ENCODE measurements around the gene RASSF8. TPM values are rescaled to one million over a fixed set of nuclear protein-coding genes. Genes with fewer than 3 reads are reported as not detected.
"Not testable (repeated sequence)": the region's sequence is repeated elsewhere in the genome, so short reads cannot be mapped to it uniquely, and the experiment has no call there.

Gene RASSF8
- total and polyA plus RNA-seq, 5 donors = 13.0 to 94.6 (median 78.5) TPM

DNA sequence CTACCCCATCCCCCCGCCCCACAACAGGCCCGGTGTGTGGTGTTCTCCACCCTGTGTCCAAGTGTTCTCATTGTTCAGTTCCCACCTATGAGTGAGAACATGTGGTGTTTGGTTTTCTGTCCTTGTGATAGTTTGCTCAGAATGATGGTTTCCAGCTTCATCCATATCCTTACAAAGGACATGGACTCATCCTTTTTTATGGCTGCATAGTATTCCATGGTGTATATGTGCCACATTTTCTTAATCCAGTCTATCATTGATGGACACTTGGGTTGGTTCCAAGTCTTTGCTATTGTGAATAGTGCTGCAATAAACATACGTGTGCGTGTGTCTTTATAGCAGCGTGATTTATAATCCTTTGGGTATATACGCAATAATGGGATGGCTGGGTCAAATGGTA lies 98.8 kb downstream of the RASSF8 start:
- ATAC-seq; H3K27me3 ChIP-seq (ENCODE audit: control insufficient read depth, insufficient read depth); H3K4me3 ChIP-seq (ENCODE audit: low read length); H3K27ac ChIP-seq (ENCODE audit: low read length); H3K9me3 ChIP-seq (ENCODE audit: control insufficient read depth, low read length); H3K4me1 ChIP-seq (ENCODE audit: control insufficient read depth, insufficient read depth, low read length); intact Hi-C loops (cut with DNase I); DNase-seq: not testable (repeated sequence)
- 98% methylated on average over 6 of the region's 6 CpGs for WGBS

GRCh38 chr12:26058308-26058707 lies 99.8 kb downstream of the RASSF8 start:
- 94% methylated on average over 8 of the region's 8 CpGs for WGBS
- H3K9me3 ChIP-seq (ENCODE audit: control insufficient read depth, low read length) = no peaks in the 10 kb centered on the region
- H3K4me1 ChIP-seq (ENCODE audit: control insufficient read depth, insufficient read depth, low read length) = peaks cover 3% of the 10 kb centered on the region
- intact Hi-C loops (cut with DNase I) = no loop called here
- no peak overlapping the region for H3K27ac ChIP-seq (ENCODE audit: low read length)
- H3K4me3 ChIP-seq (ENCODE audit: low read length) = no peak overlapping the region
- H3K27me3 ChIP-seq (ENCODE audit: control insufficient read depth, insufficient read depth) = no peaks in the 10 kb centered on the region
- DNase-seq (no peak), ATAC-seq (no peak)

DNA sequence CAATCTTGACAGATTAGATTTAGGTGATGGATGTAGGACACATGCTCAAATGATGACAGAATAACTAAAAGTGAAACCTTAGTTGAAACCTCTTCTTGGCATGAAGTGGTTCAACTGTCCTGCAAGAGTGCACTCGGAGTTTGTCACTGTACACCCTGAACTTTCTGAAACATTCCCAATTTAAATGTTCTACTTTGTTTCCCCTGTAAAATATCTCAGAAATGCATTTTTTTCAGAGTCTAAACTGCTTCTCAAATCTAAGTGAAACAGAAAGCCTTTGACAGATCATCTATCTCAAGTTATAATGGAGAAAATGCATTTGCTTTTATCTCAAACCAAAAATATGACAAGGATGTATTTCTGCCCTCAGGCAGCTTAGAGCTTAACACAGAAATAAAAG lies 100.3 kb downstream of the RASSF8 start:
- H3K9me3 ChIP-seq (ENCODE audit: control insufficient read depth, low read length) = no peaks in the 10 kb centered on the region
- ATAC-seq (no peak), DNase-seq (no peak)
- WGBS = 75% methylated on average over 1 of the region's 1 CpG
- H3K4me3 ChIP-seq (ENCODE audit: low read length) = no peak overlapping the region
- intact Hi-C loops (cut with DNase I) = no loop called here
- no peak overlapping the region for H3K27ac ChIP-seq (ENCODE audit: low read length)
- no peaks in the 10 kb centered on the region for H3K27me3 ChIP-seq (ENCODE audit: control insufficient read depth, insufficient read depth)
- peaks cover 1% of the 10 kb centered on the region for H3K4me1 ChIP-seq (ENCODE audit: control insufficient read depth, insufficient read depth, low read length)

GRCh38 chr12:26062006-26062405 lies 103.5 kb downstream of the RASSF8 start:
- no peak overlapping the region for H3K4me3 ChIP-seq (ENCODE audit: low read length)
- 93% methylated on average over 3 of the region's 3 CpGs for WGBS
- H3K4me1 ChIP-seq (ENCODE audit: control insufficient read depth, insufficient read depth, low read length) = no peaks in the 10 kb centered on the region
- DNase-seq (no peak), ATAC-seq (no peak)
- no peak overlapping the region for H3K27ac ChIP-seq (ENCODE audit: low read length)
- intact Hi-C loops (cut with DNase I) = no loop called here
- no peaks in the 10 kb centered on the region for H3K27me3 ChIP-seq (ENCODE audit: control insufficient read depth, insufficient read depth)
- no peaks in the 10 kb centered on the region for H3K9me3 ChIP-seq (ENCODE audit: control insufficient read depth, low read length)

GRCh38 chr12:26062566-26062965 lies 104.1 kb downstream of the RASSF8 start:
- WGBS = 73% methylated on average over 4 of the region's 4 CpGs
- DNase-seq (no peak), ATAC-seq (no peak)
- no peak overlapping the region for H3K27ac ChIP-seq (ENCODE audit: low read length)
- no peaks in the 10 kb centered on the region for H3K4me1 ChIP-seq (ENCODE audit: control insufficient read depth, insufficient read depth, low read length)
- H3K4me3 ChIP-seq (ENCODE audit: low read length) = no peak overlapping the region
- H3K27me3 ChIP-seq (ENCODE audit: control insufficient read depth, insufficient read depth) = no peaks in the 10 kb centered on the region
- intact Hi-C loops (cut with DNase I) = no loop called here
- H3K9me3 ChIP-seq (ENCODE audit: control insufficient read depth, low read length) = no peaks in the 10 kb centered on the region

- H3K27ac ChIP-seq (ENCODE audit: low read length) = no peak overlapping the region
- ATAC-seq = no peak
- intact Hi-C loops (cut with DNase I) = no loop called here
- no peaks in the 10 kb centered on the region for H3K4me1 ChIP-seq (ENCODE audit: control insufficient read depth, insufficient read depth, low read length)
- H3K4me3 ChIP-seq (ENCODE audit: low read length) = no peak overlapping the region
- H3K9me3 ChIP-seq (ENCODE audit: control insufficient read depth, low read length) = no peaks in the 10 kb centered on the region
- no peaks in the 10 kb centered on the region for H3K27me3 ChIP-seq (ENCODE audit: control insufficient read depth, insufficient read depth)
- WGBS = 95% methylated on average over 5 of the region's 5 CpGs
- no peak for DNase-seq
These were observed 107.0 kb downstream of the RASSF8 start for GRCh38 chr12:26065451-26065850.

- H3K27ac ChIP-seq (ENCODE audit: low read length) = no peak overlapping the region
- ATAC-seq (no peak), DNase-seq (no peak)
- no peaks in the 10 kb centered on the region for H3K9me3 ChIP-seq (ENCODE audit: control insufficient read depth, low read length)
- H3K27me3 ChIP-seq (ENCODE audit: control insufficient read depth, insufficient read depth) = no peaks in the 10 kb centered on the region
- intact Hi-C loops (cut with DNase I) = no loop called here
- H3K4me1 ChIP-seq (ENCODE audit: control insufficient read depth, insufficient read depth, low read length) = no peaks in the 10 kb centered on the region
- H3K4me3 ChIP-seq (ENCODE audit: low read length) = no peak overlapping the region
- 89% methylated on average over 4 of the region's 4 CpGs for WGBS
These were observed 110.0 kb downstream of the RASSF8 start for GRCh38 chr12:26068503-26068902.

GRCh38 chr12:26069796-26070195 lies 111.3 kb downstream of the RASSF8 start:
- Histone ChIP-seq H3K4me3 (ENCODE audit: low read length) (no peak overlapping the region), H3K9me3 (ENCODE audit: control insufficient read depth, low read length) (no peaks in the 10 kb centered on the region), H3K27ac (ENCODE audit: low read length) (no peak overlapping the region), H3K27me3 (ENCODE audit: control insufficient read depth, insufficient read depth) (no peaks in the 10 kb centered on the region), H3K4me1 (ENCODE audit: control insufficient read depth, insufficient read depth, low read length) (no peaks in the 10 kb centered on the region)
- intact Hi-C loops (cut with DNase I) = no loop called here
- ATAC-seq (no peak), DNase-seq (no peak)

DNA sequence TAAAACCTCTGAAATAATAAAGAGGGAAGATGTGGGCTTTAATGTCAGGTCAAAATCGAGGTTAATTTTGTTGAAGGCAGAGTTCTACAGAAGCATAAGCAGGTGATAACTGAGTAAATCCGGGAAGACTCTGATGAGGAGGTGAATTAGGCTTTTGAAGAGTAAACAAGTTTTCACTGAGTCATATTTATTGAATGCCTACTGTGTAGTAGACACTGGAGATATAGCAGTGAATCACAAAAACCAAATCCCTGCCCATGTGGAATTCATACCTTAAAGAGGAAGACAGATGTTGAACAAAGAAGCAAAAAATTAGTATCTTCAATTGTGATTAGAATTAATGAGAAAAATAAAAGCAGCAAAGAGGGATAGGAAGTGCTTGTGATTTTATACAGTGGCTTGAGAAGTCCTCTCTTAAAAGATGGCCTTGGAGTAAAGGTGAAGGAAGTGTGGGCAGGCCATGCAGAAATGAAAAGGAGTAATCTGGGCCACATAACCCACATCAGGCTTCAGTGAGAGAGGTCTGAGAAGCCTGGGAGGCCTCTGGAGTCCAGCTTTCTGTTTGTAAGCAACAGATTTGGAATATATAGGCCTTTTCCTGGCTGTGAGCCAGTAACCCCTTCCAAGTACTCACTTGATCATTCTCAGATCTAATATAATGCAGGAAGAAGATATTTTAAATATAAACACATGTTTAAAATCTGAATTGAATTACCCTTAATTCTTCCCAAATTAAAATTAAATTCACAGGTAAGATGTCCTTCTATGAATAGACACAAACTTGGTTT lies 119.6 kb downstream of the RASSF8 start:
- Histone ChIP-seq H3K9me3 (ENCODE audit: control insufficient read depth, low read length) (no peaks in the 10 kb centered on the region), H3K4me1 (ENCODE audit: control insufficient read depth, insufficient read depth, low read length) (no peaks in the 10 kb centered on the region), H3K4me3 (ENCODE audit: low read length) (no peak overlapping the region), H3K27me3 (ENCODE audit: control insufficient read depth, insufficient read depth) (no peaks in the 10 kb centered on the region), H3K27ac (ENCODE audit: low read length) (no peak overlapping the region)
- WGBS = 89% methylated on average over 2 of the region's 2 CpGs
- ATAC-seq = no peak
- DNase-seq = no peak
- intact Hi-C loops (cut with DNase I) = no loop called here

GRCh38 chr12:26080911-26081310 lies 122.4 kb downstream of the RASSF8 start:
- no peaks in the 10 kb centered on the region for H3K9me3 ChIP-seq (ENCODE audit: control insufficient read depth, low read length)
- DNase-seq (no peak), ATAC-seq (no peak)
- no peak overlapping the region for H3K27ac ChIP-seq (ENCODE audit: low read length)
- H3K4me1 ChIP-seq (ENCODE audit: control insufficient read depth, insufficient read depth, low read length) = no peaks in the 10 kb centered on the region
- H3K4me3 ChIP-seq (ENCODE audit: low read length) = no peak overlapping the region
- 98% methylated on average over 1 of the region's 1 CpG for whole genome bisulfite sequencing
- no peaks in the 10 kb centered on the region for H3K27me3 ChIP-seq (ENCODE audit: control insufficient read depth, insufficient read depth)
- intact Hi-C loops (cut with DNase I) = no loop called here

- no peak for DNase-seq
- Histone ChIP-seq H3K27me3 (ENCODE audit: control insufficient read depth, insufficient read depth) (no peaks in the 10 kb centered on the region), H3K4me3 (ENCODE audit: low read length) (no peak overlapping the region), H3K27ac (ENCODE audit: low read length) (no peak overlapping the region), H3K9me3 (ENCODE audit: control insufficient read depth, low read length) (no peaks in the 10 kb centered on the region), H3K4me1 (ENCODE audit: control insufficient read depth, insufficient read depth, low read length) (no peaks in the 10 kb centered on the region)
- 93% methylated on average over 1 of the region's 1 CpG for WGBS
- intact Hi-C loops (cut with DNase I) = no loop called here
- ATAC-seq = no peak
These were observed 128.5 kb downstream of the RASSF8 start for GRCh38 chr12:26086936-26087335.

DNA sequence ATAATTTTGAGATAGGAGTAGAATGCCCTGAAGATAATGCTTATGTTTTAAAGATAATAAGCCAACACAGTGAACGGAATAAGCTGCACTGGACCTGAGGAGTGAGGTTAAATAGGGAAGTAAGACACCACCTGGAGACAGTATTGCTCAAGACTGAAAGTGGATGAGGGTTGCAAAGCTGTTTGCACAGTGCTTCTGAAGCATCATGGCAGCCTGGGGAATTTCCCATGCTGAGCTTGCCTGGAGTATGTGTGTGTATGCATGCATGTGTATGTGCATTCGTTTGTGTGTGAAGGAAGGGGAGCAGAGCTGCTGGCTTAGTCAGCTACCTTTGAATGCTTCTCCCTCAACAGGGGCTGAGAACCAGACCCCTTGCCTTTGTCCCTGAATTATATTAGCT lies 130.5 kb downstream of the RASSF8 start:
- WGBS = 69% methylated on average over 2 of the region's 2 CpGs
- H3K4me1 ChIP-seq (ENCODE audit: control insufficient read depth, insufficient read depth, low read length) = no peaks in the 10 kb centered on the region
- intact Hi-C loops (cut with DNase I) = no loop called here

More for the DNA sequence above, 130.5 kb downstream of the RASSF8 start:
- Histone ChIP-seq H3K27me3 (ENCODE audit: control insufficient read depth, insufficient read depth) (no peaks in the 10 kb centered on the region), H3K4me3 (ENCODE audit: low read length) (no peak overlapping the region), H3K27ac (ENCODE audit: low read length) (no peak overlapping the region), H3K9me3 (ENCODE audit: control insufficient read depth, low read length) (no peaks in the 10 kb centered on the region)
- ATAC-seq (no peak), DNase-seq (no peak)

Measured in right cardiac atrium (tissue), 5 donors.